Stimulated activated CD8-positive, alpha-beta memory T cell treated with anti-CD3 and anti-CD28 coated beads, Interleukin-7, amount 100 ng/mL, for 24 hours (primary cell): ENCODE results near the gene GSE1.

ENCODE experiments used
- DNase-seq: peaks from one replicate; pipeline ENCODE4 v3.0.0-alpha.2; 2020; ENCODE audit warnings: low read depth

Gene GSE1

DNA sequence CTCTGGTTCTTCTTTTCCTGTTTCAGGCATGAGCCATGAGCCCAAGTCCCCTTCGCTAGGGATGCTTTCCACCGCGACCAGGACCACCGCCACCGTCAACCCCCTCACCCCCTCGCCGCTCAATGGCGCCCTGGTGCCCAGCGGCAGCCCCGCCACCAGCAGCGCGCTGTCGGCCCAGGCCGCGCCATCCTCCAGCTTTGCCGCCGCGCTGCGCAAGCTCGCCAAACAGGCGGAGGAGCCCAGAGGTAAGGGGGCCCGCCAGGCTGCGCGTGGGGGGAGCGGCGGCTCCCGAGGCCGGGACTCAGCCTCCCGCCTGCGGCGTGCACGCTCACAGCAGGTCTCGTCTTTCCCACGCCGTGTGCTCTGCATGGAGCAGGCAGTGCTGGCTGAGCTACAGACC, 20.8 kb downstream of the GSE1 start:
- no peak for DNase-seq

DNA sequence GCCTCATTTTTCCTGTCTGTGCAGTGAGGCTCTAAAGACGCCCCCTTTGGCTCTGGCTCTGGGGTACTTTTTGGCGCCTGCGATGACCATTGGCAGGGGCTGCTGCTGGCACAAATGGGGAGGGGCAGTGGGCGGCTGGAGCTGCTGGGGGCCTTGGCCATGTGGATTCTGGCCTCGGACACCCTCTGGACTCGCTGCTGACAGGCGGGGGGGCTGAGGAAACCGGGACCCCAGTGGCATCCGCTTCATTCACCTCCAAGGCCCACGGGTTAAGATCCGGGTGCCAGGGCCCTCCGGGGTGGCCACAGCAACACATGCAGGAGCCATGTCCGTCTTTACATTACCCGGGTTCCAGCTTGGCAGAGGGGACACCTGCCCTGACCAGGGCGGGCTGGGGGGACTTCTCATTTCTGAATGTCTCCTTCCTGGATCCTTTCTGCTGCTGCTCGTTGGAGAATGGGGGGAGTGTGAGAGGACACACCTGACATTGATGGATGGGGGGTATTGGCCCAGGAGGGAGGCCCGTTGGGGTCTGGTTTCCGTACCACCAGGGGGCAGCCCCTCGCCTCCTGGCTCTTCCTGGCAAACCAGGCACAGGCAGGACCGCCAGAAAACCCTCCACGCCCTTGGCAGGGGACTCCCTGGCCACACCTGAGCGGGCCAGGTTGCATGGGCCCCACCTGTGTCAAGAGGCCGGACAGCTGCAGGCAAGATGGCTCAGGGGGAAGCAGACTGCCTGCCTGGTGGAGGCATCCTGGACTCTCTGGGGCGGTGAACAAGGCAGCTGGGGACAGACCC, 21.8 kb downstream of the GSE1 start:
- no peak for DNase-seq

DNA sequence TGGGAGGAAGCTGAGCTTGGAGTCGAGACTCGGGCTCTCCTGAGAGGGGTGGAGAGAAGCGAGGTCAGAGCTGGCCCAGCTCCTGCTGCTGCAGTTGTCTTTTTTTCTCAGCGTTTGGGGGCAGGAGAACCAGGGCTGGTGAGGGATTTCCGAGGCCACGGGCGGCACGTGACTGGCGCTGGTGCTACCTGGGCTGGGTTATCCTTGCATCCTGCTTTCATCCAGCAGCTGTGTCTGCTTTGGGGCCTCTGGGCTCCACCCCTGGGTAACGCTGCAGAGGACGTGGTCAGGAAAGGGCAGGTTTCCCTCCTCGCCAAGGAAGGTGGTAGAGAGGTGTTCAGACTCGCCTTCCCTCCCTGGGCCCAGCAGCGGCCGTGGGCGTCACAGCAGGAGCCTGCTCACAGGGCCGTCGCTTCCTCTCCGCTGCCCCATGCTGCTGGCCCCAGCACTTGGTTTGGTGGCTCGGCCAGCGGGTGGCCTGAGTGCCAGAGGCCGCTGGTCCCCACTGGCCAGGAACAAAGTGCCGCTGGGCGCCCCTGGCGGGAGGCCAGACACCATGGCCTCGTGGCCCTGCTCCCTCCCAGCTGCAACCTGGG, 22.5 kb downstream of the GSE1 start:
- no peak for DNase-seq

DNA sequence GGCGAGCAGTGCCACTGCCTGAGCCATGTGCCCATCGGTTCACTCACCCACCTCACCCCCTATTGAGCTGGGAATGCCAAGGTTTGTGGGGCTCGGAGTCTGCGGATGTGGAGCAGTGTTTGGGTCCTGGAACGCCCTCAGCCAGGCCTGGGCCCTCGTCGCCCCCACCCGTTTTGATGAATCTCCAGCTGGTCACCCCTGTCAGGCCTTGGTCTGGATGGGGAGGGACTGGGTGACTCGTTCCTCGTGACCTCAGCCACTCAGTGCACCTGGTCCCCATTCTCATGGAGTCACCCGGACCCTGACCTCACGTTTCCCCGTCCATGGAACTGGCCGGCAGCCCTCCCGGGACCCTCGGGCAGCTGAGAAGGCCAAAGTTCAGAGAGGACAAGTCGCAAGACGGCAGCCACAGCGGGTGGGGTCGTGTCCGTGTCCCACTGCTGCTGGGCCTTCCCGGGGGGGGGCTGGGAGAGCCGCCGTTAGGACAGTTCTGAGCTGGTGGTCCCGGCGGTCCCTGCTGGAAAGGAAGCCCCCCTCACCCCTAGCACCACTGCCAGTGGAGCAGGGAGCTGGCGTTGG, 23.2 kb downstream of the GSE1 start:
- no peak for DNase-seq

DNA sequence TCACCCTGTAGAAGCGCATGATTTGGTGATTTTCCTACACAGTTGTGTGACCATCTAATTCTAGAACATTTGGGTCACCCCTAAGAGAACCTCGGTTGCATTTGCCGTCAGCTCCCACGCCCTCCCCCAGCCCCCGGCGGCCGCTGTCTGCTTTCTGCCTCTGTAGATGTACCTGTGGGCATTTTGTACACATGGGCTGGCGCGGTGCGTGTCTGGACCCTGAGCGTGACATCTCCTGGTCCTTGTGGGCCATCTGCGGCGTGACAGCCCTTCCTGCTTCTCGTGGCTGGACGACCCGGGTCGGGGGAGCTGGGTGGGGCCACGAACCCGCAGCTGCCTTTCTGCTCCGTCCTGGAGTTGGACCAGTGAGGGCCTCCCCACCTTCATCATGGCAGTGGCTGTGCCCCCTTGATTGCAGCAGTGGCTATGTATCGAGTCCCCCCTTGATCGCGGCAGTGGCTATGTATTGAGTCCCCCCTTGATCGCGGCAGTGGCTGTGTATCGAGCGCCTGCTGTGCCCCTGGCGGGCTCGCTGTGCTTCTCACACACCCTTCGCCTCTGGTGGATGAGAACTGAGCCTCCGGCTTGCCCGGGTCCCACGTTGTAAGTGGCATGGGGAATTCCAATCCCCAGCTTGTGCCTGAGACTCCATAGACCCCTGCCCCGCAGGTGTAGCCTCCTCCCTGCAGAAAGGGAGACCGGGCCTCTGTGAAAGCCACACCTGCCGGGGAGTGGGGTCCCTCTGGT, 24.1 kb downstream of the GSE1 start:
- DNase-seq = no peak

DNA sequence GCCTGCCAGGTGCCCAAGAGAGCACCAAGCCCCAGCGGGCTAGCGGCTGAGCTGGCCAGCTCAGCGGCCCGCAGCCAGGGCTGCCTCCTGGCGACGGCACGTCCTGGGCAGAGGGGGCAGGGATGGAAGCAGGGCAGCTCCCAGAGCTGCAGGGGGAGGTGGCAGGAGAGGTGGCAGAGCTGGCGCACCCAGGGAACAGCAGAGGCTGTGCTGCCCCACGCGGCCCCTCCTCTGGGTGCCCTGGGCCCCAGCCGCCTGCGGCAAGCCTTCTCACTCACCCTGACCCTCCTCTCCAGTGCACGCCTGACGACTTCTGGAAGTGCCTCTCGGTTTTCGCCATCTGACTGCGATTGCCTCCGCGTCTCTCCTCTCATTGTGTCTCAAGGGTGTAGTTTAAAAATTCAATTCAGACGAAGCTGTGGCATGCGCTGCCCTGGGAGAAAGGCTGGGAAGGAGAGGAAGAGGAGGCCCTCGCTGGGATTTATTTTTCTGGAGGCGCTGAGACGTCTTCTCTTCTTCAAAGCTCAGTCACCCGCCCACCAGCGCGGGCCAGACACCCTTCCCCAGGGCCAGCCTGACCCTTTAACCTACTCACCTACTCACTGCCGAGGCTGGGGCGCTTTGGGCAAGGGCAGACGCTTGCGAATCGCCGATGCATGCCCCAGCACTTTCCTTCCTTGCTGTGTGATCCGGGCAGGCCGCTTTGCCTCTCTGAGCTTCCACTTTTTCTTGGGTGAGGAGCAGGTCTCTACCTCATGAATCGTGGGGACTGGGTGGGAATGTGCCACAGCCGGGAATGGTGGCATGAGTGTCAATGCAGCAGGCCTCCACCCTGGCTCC, 24.9 kb downstream of the GSE1 start:
- no peak for DNase-seq

DNA sequence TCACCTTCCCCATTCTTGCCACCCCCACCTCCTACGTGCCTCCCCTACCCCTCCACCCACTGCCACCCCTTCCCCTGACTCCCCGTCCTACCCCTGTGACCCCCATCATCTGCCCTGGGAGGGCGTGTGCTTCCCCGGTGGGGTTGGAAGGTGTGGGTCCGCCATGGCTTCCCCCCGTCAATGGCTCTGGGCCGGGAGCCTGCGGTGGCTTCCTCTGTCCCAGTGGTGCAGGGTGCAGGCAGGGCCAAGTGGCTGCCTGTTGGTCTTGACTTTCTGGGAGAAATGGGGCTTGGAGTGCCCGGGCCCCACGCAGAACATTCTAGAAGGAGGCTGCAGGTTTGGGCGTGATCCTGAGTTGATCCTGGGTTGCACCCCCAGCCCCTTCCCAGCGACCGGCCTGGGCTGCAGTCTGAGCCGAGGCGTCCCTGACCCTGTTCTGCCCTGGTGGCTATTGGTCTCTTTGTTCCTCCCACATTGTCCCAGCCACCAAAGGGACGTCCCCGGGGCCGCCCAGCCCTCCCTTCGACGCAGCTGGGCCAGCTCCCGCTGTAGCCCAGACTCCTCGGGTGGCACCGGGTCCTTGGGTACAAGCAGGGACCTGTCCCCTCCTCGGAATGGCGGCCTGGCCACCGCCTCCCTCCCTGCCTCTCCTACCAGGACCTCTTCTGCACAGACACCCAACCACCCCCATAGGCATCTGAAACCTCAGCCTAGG, 25.7 kb downstream of the GSE1 start:
- no peak for DNase-seq

DNA sequence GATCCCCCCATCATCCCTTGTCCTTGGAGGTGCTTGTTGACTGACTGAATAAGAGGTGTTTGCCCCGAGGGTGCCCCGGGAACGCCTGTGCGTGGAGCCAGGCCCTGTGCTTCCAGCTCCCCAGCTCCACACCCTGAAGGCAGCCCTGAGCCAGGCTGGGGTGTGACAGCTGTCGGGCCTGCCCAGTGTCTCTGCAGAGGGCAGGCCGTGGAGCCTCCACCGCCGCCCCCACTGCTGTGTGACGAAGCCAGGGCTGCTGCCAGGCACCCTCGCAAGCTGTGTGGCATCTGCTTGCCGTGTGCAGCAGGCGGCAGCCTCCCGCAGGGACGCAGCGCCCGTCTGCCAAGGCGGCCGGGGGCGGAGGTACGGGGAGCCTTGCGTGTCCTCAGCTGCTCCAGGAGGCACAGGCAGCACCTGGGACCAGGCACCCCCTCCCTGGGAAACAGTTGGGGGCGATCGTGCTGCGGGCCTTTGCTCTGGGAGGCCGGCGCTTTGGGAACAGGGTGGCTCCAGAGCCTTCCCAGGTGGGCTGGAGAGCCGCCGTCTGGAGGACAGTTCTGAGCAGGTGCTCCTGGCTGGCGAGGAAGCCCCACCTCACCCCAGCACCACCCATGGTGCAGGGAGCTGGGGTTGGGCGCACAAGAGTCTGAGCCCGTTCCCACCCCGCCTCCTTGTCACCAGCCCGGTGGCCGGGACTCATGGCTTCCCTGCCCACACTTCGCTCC, 26.6 kb downstream of the GSE1 start:
- no peak for DNase-seq

DNA sequence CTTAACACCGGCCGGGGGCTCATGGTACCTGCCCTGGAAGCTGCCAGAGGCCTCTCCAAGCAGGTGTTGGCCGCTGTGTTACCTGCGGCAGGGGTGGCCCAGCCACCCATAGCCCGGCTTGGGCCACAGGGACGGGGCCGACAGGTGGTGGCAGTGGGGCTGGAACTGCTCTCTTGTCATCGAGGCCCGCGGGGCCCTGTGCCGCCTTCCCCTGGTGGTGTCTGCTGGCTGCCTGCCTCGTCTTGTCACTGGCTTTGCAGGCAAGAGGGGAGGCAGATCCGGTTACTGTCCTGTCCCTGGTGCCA, 27.1 kb downstream of the GSE1 start:
- DNase-seq = no peak

DNA sequence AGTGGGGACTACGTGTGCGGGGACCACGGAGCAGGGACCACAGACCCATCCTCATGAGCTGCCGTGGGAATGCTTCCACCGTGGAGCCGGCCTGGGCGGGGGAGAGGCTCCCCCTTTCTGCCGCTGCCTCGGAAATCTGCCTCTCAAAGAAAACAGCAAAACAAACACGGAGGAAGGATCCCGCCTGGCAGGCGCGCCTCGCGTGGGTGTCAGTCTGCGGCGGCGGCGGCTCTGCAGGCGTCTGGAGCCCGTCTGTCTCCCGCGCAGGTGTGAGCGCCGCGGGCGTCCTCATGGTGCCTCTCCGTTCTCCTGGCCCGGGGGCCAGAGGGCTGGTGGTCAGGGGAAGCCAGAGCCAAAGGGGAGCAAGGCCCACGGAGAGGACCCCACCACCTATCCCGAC, 27.5 kb downstream of the GSE1 start:
- DNase-seq = no peak

DNA sequence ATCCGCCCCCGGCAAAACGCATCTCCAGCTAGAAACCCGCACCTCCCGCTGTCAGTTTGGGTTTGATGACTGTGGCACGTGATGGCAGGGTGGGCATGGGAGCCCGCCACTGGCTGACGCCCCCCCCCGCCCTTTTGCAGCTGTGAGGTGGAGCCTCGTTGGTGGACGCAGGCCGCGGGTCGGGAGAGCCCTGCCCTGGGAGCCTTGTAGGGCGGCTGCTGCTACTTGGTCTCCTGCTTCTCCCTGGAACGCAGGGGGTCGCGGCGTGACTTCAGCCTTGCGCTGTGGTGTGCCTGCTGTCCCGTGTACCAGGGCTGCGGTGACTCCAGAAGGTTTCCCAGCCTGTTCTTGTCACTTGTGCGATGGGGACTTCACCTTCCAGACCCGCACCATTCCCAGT, 28.2 kb downstream of the GSE1 start:
- DNase-seq = no peak

DNA sequence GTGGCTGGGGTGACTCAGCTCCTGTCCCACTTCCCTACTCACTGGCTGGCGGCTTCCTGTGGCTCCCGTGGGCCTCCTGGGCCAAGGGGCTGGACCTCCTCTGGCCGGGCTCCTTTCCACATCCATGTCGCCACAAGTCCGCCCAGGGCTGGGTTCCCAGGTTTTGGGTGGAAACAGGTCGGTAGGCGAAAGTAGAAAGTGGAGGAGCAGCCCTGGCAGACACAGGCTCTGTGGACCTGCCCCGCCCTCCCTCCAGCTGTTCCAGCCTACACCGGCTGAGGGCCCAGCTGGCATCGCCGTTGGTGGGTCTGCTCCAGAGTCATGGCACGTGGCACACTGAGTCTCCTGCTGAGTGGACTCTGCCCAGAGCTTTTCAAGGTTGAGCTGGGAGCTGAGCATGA, 28.7 kb downstream of the GSE1 start:
- DNase-seq = no peak

DNA sequence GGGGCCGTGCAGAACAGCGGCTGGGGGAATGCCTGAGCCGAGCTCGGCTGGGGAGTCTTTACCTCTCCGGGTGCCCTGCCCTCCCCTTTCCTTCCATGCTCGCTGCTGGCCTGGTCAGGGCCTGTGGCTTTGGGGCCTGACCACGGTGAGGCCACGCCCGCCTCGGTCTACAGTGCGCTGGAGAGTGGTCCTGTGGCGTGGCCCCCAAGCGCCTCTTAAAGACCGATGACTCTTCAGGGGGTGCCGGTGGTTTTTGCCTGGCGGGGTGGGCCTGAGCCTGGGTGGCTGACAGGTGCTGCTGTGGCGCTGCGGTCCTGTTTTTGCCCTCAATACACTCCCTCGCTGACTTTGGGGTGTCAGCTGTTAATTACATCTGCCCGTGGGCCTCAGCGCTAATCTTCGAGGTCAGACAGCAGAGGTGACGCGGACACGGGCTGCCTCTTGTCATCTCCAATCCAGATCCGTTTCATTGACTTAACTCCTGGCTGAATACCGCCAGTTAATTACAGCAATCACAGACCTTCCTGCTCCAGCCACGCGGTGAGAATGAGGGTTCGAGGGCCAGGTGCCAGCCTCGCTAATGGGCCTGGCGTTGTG, 29.7 kb downstream of the GSE1 start:
- no peak for DNase-seq

DNA sequence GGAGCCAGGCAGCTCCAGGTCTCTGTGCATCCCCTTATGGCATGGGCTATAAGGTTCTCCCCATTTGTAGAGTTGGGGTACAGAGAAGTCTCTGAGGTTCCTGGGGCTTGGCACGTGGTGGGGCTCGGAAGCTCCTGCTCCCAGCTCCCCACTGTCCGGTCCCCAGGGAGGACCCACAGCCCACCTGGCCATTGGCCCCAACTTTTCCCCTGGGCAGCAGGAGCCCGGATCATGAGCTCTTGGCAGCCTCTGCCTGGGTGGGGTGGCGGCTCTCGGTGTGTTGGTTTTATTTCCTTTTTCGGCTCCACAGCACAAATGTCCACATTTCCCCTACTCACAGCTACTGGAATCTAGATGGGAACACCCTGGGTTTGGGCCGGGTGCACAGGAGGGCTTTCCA, 30.5 kb downstream of the GSE1 start:
- no peak for DNase-seq

DNA sequence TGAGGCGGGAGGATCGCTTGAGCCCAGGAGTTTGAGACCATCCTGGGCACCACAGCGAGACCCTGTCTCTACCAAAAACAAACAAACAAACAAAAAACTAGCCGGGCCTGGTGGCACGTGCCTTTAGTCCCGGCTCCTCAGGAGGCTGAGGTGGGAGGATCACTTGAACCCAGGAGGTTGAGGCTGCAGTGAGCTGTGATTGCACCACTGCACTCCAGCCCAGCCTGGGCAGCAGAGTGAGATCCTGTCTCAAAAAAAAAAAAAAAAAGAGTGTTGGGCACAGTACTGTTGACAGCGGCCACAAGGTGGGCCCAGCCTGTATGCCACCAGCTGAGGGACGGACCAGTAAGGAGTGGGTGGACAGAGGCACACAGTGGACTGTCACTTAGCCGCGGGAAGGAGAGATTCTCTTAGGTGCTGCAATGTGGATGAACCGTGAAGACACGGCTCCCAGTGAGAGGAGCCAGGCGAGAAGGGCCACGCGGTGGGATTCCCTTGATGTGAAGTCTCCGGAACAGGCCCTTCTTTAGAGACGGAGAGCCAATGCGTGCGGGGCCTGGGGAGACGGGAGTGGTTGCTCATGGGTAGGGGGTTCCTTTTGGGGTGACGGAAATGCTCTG, 31.1 kb downstream of the GSE1 start:
- DNase-seq = no peak

DNA sequence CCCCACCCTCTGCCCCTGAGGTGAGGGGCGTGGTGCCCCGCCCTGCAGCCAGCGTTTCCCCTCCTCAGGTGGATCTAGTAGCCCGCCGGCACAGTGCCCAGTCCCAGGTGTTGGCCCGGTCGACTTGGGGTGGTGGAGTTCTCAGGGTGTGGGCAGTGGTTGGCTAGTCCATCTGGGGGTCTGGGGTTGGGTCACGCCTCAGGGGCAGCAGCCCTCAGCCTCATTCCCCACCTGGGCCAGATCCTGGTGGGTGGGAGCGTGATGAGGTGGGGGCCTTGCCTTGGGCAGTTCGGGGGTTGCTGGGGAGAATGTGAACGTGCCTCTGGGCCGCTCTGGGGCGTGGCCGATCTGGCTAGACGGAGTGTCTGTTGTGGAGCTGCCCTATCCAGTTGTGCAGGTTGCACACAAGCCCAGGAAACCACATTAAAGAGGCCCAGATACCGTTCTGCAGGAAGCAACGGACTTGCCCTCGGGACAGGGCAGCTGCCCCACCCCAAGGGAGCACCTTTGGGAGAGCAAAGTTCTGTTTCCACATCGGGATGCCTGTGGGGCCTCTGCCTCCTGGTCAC, 32.0 kb downstream of the GSE1 start:
- DNase-seq = no peak

DNA sequence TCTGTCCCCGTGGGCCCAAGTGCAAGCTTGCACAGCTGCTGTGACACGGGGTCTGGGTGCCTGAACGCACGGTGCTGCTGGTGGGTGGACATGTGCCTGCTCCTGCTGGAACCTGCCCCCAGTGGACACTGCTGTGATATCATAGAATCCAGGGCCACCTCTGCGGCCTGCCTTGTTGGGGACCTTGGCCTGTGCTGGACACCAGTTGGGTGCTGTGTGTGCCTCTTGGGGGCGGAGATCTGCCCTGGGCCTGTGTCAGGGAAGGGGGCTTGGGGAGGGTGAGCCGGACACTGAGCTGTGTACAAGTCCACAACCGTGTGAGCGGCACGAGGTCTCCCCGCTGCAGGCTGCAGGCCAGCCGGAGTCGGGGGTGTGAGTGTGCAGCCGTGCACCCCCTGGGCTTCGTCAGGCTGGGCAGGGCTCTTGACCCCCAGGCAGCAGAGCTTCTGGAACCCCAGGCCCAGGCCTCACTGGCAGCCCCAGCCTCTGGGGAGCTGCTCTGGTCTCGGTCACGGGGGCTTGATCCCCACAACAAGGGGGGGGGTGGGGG, 33.3 kb downstream of the GSE1 start:
- no peak for DNase-seq

DNA sequence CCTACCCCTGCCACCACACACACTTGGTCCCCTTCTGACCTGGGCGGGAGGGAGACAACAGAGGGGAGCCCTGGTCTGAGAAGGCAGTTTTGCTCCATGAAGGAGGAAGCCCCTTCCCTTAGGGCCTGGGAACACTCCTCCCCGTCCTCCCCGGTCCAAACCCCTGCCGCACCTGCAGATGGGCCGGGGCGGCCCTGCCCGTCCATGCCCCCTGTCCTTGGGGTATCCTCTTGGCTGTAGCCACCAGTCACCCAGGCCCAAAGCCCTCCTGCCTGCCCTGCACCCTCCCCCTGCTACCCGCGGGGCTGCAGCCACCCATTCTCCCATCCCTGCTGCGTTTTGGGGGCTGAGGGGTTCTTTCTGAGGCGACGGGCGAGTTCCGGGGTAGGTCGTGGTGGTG, 33.9 kb downstream of the GSE1 start:
- no peak for DNase-seq

DNA sequence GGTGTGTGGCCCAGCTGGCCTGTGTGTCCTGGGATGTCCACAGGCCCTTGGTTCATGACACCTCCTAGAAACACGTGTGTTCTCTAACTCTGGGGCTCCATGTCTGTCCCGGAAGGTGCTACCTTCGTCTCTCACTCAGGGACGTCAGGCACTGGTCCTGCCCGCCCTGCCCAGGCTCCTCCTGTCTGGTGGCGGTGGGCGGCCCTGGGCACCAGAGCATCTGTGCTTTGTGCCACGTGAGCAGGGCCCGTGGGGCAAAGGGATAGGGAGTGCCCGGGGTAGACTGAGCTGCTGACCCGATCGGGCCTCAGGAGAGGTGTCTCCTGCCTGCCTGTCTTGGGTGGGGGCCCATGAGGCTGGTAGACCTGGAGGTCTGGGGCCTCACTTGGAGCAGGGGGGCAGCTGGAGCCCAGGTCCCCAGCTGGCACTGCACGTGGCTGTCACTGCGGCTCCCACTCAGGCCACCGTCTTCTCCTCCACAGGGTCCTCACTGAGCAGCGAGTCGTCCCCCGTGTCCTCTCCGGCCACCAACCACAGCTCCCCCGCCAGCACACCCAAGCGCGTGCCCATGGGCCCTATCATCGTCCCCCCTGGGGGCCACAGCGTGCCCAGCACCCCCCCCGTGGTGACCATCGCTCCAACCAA, 35.1 kb downstream of the GSE1 start:
- DNase-seq = no peak
